Sigmoid colon (tissue), 7 donors: ENCODE measurements around the gene ZNF534. TPM values are rescaled to one million over a fixed set of nuclear protein-coding genes. Genes with fewer than 3 reads are reported as not detected.
A peak's percentile ranks its signal among the peaks of the same experiment; 100 is the strongest.

Source experiments
- DNase-seq: peaks from one replicate; pipeline ENCODE4 v3.0.0-alpha.2; 2019
- H3K27ac ChIP-seq, 4 donors: fragments of 200-600 bp; sonication (generic); one replicate each; pipeline ENCODE4 v1.5.1; 2016 to 2019; ENCODE audit warnings: mild to moderate bottlenecking in 1 of 4
- H3K27me3 ChIP-seq, 3 donors: fragments of 200-600 bp; sonication (generic); one replicate each; pipeline ENCODE4 v1.5.1; 2019; ENCODE audit warnings: mild to moderate bottlenecking in 1 of 3
- H3K36me3 ChIP-seq, 4 donors: fragments of 200-600 bp; sonication (generic); one replicate each; pipeline ENCODE4 v1.5.1; 2016 to 2019
- H3K4me1 ChIP-seq, 4 donors: fragments of 200-600 bp; sonication (generic); one replicate each; pipeline ENCODE4 v1.5.1; 2017 to 2019
- H3K4me3 ChIP-seq, 4 donors: fragments of 200-600 bp; sonication (generic); one replicate each; pipeline ENCODE4 v1.5.1; 2017 to 2019; ENCODE audit warnings: mild to moderate bottlenecking in 2 of 4, moderate library complexity in 1 of 4
- H3K9me3 ChIP-seq, 4 donors: fragments of 200-600 bp in 3 of 4; sonication (generic) in 3 of 4; one replicate each; pipeline versions ENCODE4 v1.5.1 to v1.6.1; 2013 to 2019
- CTCF ChIP-seq, 4 experiments: fragments of 450-650 bp in 3 of 4; fragments of 200-600 bp in 1 of 4; IDR thresholded peaks; one replicate each; pipeline ENCODE4 v1.5.1; 2016 to 2019; ENCODE audit warnings: antibody characterized with exemption in 4 of 4, mild to moderate bottlenecking in 3 of 4, moderate library complexity in 2 of 4
- EP300 ChIP-seq, 4 donors: sonication (generic); formaldehyde crosslinking; IDR thresholded peaks; one replicate each; pipeline ENCODE4 v1.6.1; 2017; ENCODE audit warnings: antibody characterized with exemption in 4 of 4
- POLR2A ChIP-seq, 2 donors: fragments of 450-650 bp; IDR thresholded peaks; one replicate each; pipeline ENCODE4 v1.6.1; 2016; ENCODE audit warnings: antibody characterized with exemption in 2 of 2, mild to moderate bottlenecking in 2 of 2, moderate library complexity in 2 of 2
- POLR2AphosphoS5 ChIP-seq, 4 donors: sonication (generic); formaldehyde crosslinking; IDR thresholded peaks; one replicate each; pipeline ENCODE4 v1.6.1; 2017; ENCODE audit warnings: antibody characterized with exemption in 4 of 4
- WGBS, 2 donors: extraction: QIAGEN DNeasy Blood & Tissue Kit; methylation state at CpG; one replicate each; pipeline ENCODE4 v1.1.7; 2013; 5-methylcytosine and 5-hydroxymethylcytosine counted together
- intact Hi-C: fragments of 100-400 bp; cut with DNase I; formaldehyde crosslinking; loops from one replicate; pipeline ENCODE4 v1.15.1; 2023
- polyA plus RNA-seq, 3 donors: library from polyadenylated mRNA; stranded (reverse); fragments of 200-250 nt; gene quantifications; one replicate each; pipeline ENCODE4 v1.2.3, GENCODE V29; 2013
- total RNA-seq, 4 donors: library from RNA; depleted of rRNA; stranded (reverse); fragments of >200 nt; gene quantifications; one replicate each; pipeline ENCODE4 v1.1.0, GENCODE V29; 2016
- donor health status: healthy with polysubstance abuse.
- donor health status: Bipolar disorder and iron deficiency.
- donor health status: healthy.

ZNF534 gene
- total RNA-seq = under 1 TPM in 2 of 4 donors, not detected in 2; 0.36 to 0.49 TPM
- polyA plus RNA-seq = under 1 TPM in 1 of 3 donors, not detected in 2; 0.09 TPM

GRCh38 chr19:52428937-52429336, at the start of gene ZNF534:
ZNF534 (plus strand) TSS chr19:52429148; CDS start chr19:52431475, 2,327 bp downstream.
- Histone ChIP-seq H3K27ac (no peak within 1 kb of the TSS), H3K36me3 (no peaks in the 10 kb centered on the region), H3K4me3 (no peak within 1 kb of the TSS), H3K4me1 (no peaks in the 10 kb centered on the region), H3K27me3 (no peaks in the 10 kb centered on the region), H3K9me3 (peaks cover 5 to 55% (median 12%) of the 10 kb centered on the region in 4 donors)
- no peak for DNase-seq
- 60 to 79% methylated on average over 27 of the region's 27 CpGs for WGBS, 2 donors
- intact Hi-C loops = no loop called here
- no peak for TF ChIP-seq EP300 (IDR thresholded peaks at IDR 0.05)
- no peak for TF ChIP-seq POLR2A (IDR thresholded peaks at IDR 0.05)
- TF ChIP-seq POLR2AphosphoS5 (IDR thresholded peaks at IDR 0.05) = no peak
- no peak for TF ChIP-seq CTCF (IDR thresholded peaks at IDR 0.05)

GRCh38 chr19:52391135-52391534, 37.8 kb upstream of the ZNF534 start:
- Histone ChIP-seq H3K36me3 (peaks cover 0 to 53% (median 13%) of the 10 kb centered on the region in 4 donors), H3K4me1 (no peaks in the 10 kb centered on the region), H3K4me3 (no peak overlapping the region), H3K27ac (no peak overlapping the region), H3K27me3 (no peaks in the 10 kb centered on the region), H3K9me3 (peaks cover 0 to 53% (median 22%) of the 10 kb centered on the region in 4 donors)
- TF ChIP-seq EP300 (IDR thresholded peaks at IDR 0.05) (no peak), POLR2AphosphoS5 (IDR thresholded peaks at IDR 0.05) (no peak), POLR2A (IDR thresholded peaks at IDR 0.05) (no peak), CTCF (IDR thresholded peaks at IDR 0.05) (no peak)
- DNase-seq = no peak
- intact Hi-C loops = no loop called here
- WGBS, 2 donors = 62 to 68% methylated on average over 1 of the region's 1 CpG

- 1 to 4% methylated on average over 36 of the region's 36 CpGs for WGBS, 2 donors
- Histone ChIP-seq H3K4me3 (peak within 1 kb of the TSS; percentile 52 to 72 (median 66)), H3K4me1 (peaks cover 0 to 19% (median 18%) of the 10 kb centered on the region in 4 donors), H3K9me3 (peaks cover 0 to 35% (median 0%) of the 10 kb centered on the region in 4 donors), H3K27me3 (no peaks in the 10 kb centered on the region), H3K27ac (peak within 1 kb of the TSS; percentile 63 to 81 (median 68)), H3K36me3 (peaks cover 5 to 52% (median 10%) of the 10 kb centered on the region in 4 donors)
- DNase-seq = peak; percentile 97
- intact Hi-C loops = loop anchor here (1.0 to 5.0 kb wide), 3 partner anchors 27 to 100 kb away; partner anchors contain the start of genes ZNF480 and ZNF610
- TF ChIP-seq POLR2AphosphoS5 (IDR thresholded peaks at IDR 0.05) (peak; percentile 57 to 93 (median 88)), CTCF (IDR thresholded peaks at IDR 0.05) (no peak), POLR2A (IDR thresholded peaks at IDR 0.05) (peak in 1 of 2 donors; percentile 38), EP300 (IDR thresholded peaks at IDR 0.05) (peak in 1 of 4 donors; percentile 45)
Measured at GRCh38 chr19:52397310-52398080, 31.5 kb upstream of the ZNF534 start, which contains the start of gene ZNF528. ZNF528 (plus strand) TSS chr19:52397849; CDS start chr19:52402014, 4,165 bp downstream.

- intact Hi-C loops = loop anchor here (5.0 kb wide), 1 partner anchor 101 kb away; the partner anchor contains the start of gene ZNF480
- Histone ChIP-seq H3K27me3 (no peaks in the 10 kb centered on the region), H3K4me3 (peak overlapping the region; percentile 52 to 72 (median 66)), H3K9me3 (peaks cover 0 to 31% (median 0%) of the 10 kb centered on the region in 4 donors), H3K36me3 (peaks cover 6 to 57% (median 13%) of the 10 kb centered on the region in 4 donors), H3K27ac (peak overlapping the region; percentile 63 to 81 (median 68)), H3K4me1 (peaks cover 0 to 19% (median 18%) of the 10 kb centered on the region in 4 donors)
- DNase-seq = no peak
- 6 to 12% methylated on average over 14 of the region's 14 CpGs for WGBS, 2 donors
- TF ChIP-seq POLR2AphosphoS5 (IDR thresholded peaks at IDR 0.05) (no peak), CTCF (IDR thresholded peaks at IDR 0.05) (no peak), POLR2A (IDR thresholded peaks at IDR 0.05) (no peak), EP300 (IDR thresholded peaks at IDR 0.05) (no peak)
Measured at GRCh38 chr19:52398081-52398441, 30.9 kb upstream of the ZNF534 start.
